WI38 (cell line): ENCODE data around the gene MAG.

Experiments
- H3K4me3 ChIP-seq: 2 replicates; pipeline ENCODE4 v1.5.1; 2011; ENCODE audit warnings: low read depth, mild to moderate bottlenecking, control low read depth, low read length
- TF ChIP-seq, protein P1 (sequence below): IDR thresholded peaks from 2 replicates; pipeline ENCODE4 v1.5.1; 2012; ENCODE audit warnings: low read depth, mild to moderate bottlenecking, control low read depth, low read length

MAG gene

DNA sequence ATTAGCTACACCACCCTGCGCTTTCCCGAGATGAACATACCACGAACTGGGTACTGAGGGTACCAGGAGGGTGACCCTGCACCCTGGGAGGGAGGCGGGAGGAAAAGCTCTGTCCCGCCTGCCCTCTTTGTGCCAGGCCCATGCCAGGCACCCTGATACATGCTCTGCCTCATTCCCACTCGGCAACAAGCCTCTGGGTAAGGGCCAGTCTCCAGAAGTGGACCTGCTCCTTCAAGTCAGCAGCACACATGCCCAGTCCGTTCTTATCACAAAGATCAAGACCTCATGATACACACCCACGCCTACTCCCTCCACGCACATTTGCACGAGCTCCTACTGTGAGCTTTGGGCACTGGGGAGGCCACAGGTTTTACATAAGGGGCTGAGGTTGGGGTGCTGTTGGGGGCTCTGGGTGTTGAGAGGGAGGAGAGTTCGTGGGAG lies 53.7 kb downstream of the MAG start:
- H3K4me3 ChIP-seq: no peak overlapping the region
- TF ChIP-seq, protein P1, sequence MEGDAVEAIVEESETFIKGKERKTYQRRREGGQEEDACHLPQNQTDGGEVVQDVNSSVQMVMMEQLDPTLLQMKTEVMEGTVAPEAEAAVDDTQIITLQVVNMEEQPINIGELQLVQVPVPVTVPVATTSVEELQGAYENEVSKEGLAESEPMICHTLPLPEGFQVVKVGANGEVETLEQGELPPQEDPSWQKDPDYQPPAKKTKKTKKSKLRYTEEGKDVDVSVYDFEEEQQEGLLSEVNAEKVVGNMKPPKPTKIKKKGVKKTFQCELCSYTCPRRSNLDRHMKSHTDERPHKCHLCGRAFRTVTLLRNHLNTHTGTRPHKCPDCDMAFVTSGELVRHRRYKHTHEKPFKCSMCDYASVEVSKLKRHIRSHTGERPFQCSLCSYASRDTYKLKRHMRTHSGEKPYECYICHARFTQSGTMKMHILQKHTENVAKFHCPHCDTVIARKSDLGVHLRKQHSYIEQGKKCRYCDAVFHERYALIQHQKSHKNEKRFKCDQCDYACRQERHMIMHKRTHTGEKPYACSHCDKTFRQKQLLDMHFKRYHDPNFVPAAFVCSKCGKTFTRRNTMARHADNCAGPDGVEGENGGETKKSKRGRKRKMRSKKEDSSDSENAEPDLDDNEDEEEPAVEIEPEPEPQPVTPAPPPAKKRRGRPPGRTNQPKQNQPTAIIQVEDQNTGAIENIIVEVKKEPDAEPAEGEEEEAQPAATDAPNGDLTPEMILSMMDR: no peak

DNA sequence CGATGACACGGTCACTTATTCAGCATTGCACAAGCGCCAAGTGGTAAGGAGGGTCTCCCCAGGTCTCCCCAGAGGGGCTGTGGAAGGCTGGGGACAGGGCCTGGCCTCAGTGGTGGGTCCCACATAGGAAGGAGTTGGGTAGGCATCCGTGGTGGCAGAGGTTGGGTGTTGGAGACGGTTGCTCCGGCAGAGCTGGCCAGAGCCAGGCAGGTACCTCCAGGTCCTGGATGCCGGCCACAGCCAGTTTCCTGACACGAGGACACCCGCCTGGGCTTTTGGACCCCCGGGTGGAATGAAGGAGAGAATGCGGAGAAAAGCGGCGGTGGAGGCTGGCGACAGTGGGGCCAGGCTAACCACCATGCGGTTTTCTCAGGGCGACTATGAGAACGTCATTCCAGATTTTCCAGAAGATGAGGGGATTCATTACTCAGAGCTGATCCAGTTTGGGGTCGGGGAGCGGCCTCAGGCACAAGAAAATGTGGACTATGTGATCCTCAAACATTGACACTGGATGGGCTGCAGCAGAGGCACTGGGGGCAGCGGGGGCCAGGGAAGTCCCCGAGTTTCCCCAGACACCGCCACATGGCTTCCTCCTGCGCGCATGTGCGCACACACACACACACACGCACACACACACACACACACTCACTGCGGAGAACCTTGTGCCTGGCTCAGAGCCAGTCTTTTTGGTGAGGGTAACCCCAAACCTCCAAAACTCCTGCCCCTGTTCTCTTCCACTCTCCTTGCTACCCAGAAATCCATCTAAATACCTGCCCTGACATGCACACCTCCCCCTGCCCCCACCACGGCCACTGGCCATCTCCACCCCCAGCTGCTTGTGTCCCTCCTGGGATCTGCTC lies 54.5 kb downstream of the MAG start:
- TF ChIP-seq, protein P1: no peak
- H3K4me3 ChIP-seq: no peak overlapping the region

DNA sequence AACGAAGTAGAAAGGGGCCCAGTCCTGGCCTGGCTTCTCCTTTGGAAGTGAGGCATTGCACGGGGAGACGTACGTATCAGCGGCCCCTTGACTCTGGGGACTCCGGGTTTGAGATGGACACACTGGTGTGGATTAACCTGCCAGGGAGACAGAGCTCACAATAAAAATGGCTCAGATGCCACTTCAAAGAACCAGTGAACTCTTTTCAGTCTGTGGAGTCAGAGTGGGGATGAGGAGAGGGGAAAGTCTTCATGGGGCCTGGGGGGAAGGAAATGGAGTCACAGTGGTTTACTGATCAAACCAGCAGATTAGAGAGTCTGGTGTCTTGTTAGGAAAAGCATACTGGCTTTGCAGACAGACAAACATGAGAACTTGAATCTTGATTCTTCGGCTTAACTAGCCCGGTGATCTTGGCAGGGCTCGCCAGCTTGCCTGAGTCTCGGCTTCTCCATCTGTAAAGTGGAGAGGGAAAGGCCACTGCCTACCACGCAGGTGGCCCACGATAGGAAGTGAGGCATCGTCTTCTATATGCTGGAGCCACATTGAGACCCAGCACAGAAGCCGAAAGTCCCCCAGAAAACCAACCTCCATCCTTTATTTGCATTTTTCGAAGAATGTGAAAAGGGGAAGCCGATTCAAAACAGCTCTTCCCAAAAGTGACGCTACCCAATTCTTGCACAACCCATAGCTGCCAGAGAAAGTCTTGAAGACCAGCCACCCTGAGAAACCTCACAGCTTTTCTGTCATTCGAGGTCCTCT lies 55.4 kb downstream of the MAG start, which contains the start of gene FFAR1:
TSS of gene FFAR1 (plus strand) at position 732 of the 759 bp plus-strand sequence. CDS start 3,650 bp downstream, outside the sequence.
- no peak within 1 kb of the TSS for H3K4me3 ChIP-seq
- TF ChIP-seq, protein P1: no peak

DNA sequence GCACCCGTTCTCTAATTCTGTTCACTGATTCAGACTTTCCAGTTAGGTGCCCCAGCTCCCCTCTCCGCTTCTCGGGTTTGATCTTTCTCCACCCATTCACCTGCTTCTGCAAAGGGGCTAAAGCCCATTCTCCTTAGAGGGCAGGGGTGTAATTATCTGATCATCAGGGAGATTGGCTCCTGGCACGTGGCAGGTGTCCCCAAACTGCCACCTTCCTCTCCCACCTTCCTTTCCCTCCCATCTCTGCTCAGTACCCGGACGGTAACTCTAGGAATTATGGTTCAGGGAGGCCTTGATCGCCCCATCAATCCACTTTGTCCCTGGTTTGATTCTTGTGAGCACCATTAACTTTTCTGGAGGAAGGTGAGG lies 56.0 kb downstream of the MAG start:
- TF ChIP-seq, protein P1: no peak
- no peak overlapping the region for H3K4me3 ChIP-seq

DNA sequence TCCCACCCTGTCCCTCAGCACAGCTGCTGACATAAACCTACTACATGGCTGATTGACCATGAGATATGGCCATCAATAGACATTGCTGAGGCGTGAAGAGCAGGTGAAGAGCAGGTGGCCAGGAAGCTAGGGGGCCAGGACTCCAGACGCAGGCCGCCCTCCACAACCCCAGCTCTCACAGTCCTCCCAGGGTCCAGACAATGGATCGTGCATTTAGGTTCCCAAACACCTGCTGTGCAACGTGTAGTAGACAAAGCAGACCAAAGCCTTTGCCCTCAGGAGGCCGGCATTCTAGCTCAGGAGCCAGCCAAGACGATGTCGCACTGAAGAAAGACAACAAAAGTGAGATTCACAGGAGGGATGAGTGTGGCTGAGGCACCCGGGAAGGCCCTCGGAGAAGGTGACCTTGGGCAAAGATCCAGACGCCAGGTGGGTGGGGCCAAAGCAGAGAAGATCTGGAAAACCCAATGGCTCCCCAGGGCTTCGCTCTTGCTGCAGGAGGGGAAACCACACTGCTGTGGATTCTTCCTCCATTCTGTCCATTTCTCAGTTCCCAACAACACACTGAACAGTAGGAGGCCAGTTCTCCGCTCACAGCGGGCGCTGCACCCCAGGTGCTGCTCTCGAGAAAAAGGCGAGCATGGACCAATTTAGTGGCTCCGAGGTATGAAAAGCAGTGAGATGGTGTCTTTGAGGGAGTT lies 57.1 kb downstream of the MAG start:
- TF ChIP-seq, protein P1: no peak

DNA sequence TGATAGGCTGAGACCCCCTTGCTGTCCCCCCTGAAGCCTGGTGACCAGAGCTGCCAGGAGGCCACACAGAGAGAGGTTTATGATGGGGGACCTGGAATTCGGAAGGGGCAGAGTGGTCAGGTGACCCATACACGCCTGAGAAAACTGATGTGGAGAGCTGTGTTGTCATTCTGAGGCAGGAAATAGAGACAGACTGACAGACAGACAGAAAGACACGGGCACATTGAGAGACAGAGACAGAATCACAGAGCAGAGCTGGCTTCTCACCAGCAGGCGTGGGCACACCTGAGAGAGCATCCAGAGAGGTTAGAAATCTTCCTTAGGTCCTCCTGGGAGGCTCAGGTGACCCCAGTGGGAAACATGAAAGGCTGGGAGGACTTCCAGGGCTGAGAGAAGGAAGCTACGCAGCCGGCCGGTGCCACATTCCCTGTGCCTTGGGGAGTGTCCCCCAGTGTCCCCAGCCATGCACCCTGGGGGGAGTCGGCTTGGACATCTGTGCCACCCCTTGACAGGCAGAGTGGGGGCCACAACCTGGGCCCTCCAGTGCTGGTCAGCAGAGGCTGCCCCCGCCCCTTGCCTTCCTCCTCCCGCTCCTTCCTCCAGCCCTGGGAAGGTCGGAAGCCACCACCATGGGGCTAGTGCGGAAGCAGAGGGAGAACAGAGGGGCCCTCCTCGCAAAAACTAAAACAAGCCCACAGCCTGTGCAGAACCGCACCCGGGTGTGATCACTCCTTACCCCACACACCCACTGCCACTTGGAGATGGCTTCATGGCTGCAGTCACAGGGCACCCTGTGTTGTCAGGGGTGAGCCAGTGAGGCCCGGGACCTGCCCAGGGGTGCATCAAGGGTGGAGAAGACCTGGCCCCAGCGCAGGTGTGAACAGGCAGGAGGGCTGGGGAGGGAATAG lies 57.9 kb downstream of the MAG start:
- TF ChIP-seq, protein P1: no peak
- no peak overlapping the region for H3K4me3 ChIP-seq

More for the DNA sequence above, 57.1 kb downstream of the MAG start:
- no peak overlapping the region for H3K4me3 ChIP-seq
